ENCODE data around the gene TMA7B. TPM values are rescaled to one million over a fixed set of nuclear protein-coding genes. Genes with fewer than 3 reads are reported as not detected.

Gene TMA7B
- total RNA-seq, 1 donor from 2014 or later = not detected

- Mint-ChIP-seq H3K9me3 (no peaks in the 10 kb centered on the region), H3K36me3 (no peaks in the 10 kb centered on the region), H3K27me3 (peaks cover 29% of the 10 kb centered on the region), H3K27ac (no peak overlapping the region), H3K4me1 (ENCODE audit: unreplicated experiment) (peaks cover 10% of the 10 kb centered on the region), H3K4me3 (no peak overlapping the region)
- TF ChIP-seq, protein P1, sequence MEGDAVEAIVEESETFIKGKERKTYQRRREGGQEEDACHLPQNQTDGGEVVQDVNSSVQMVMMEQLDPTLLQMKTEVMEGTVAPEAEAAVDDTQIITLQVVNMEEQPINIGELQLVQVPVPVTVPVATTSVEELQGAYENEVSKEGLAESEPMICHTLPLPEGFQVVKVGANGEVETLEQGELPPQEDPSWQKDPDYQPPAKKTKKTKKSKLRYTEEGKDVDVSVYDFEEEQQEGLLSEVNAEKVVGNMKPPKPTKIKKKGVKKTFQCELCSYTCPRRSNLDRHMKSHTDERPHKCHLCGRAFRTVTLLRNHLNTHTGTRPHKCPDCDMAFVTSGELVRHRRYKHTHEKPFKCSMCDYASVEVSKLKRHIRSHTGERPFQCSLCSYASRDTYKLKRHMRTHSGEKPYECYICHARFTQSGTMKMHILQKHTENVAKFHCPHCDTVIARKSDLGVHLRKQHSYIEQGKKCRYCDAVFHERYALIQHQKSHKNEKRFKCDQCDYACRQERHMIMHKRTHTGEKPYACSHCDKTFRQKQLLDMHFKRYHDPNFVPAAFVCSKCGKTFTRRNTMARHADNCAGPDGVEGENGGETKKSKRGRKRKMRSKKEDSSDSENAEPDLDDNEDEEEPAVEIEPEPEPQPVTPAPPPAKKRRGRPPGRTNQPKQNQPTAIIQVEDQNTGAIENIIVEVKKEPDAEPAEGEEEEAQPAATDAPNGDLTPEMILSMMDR (conservative IDR thresholded peaks at IDR 0.05) = no peak
- DNase-seq (ENCODE audit: extremely low spot score, unreplicated experiment) = no peak
These were observed 44.9 kb upstream of the TMA7B start for GRCh38 chr22:39915295-39915726.

DNA sequence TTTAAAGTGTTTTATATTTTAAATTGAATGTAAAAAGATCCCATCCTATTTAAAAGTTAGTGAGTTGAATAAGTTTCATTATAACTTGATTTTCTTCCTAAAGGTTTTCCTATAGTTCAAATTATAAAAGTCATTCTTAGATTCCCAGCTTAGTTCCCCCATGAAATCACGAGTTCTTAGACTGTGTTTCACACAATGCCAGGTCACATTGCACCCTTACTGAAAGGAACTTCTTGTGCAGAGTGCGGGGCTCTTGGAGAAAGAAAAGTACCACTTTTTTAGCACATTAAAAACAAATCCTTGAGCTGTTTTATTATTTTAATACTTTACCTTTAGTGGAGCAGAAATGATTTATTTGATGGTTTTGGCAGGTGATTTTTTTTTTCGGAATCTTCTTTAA, 43.7 kb upstream of the TMA7B start:
- H3K36me3 Mint-ChIP-seq = no peaks in the 10 kb centered on the region
- no peaks in the 10 kb centered on the region for H3K9me3 Mint-ChIP-seq
- peaks cover 27% of the 10 kb centered on the region for H3K27me3 Mint-ChIP-seq
- peaks cover 13% of the 10 kb centered on the region for H3K4me1 Mint-ChIP-seq (ENCODE audit: unreplicated experiment)
- no peak overlapping the region for H3K27ac Mint-ChIP-seq
- no peak for DNase-seq (ENCODE audit: extremely low spot score, unreplicated experiment)
- H3K4me3 Mint-ChIP-seq = no peak overlapping the region
- TF ChIP-seq, protein P1 (conservative IDR thresholded peaks at IDR 0.05) = no peak

GRCh38 chr22:39917197-39917643, 43.0 kb upstream of the TMA7B start:
- Mint-ChIP-seq H3K27me3 (peaks cover 32% of the 10 kb centered on the region), H3K36me3 (no peaks in the 10 kb centered on the region), H3K4me3 (no peak overlapping the region), H3K27ac (no peak overlapping the region), H3K4me1 (ENCODE audit: unreplicated experiment) (peaks cover 13% of the 10 kb centered on the region), H3K9me3 (no peaks in the 10 kb centered on the region)
- TF ChIP-seq, protein P1 (conservative IDR thresholded peaks at IDR 0.05) = no peak
- DNase-seq (ENCODE audit: extremely low spot score, unreplicated experiment) = no peak

DNA sequence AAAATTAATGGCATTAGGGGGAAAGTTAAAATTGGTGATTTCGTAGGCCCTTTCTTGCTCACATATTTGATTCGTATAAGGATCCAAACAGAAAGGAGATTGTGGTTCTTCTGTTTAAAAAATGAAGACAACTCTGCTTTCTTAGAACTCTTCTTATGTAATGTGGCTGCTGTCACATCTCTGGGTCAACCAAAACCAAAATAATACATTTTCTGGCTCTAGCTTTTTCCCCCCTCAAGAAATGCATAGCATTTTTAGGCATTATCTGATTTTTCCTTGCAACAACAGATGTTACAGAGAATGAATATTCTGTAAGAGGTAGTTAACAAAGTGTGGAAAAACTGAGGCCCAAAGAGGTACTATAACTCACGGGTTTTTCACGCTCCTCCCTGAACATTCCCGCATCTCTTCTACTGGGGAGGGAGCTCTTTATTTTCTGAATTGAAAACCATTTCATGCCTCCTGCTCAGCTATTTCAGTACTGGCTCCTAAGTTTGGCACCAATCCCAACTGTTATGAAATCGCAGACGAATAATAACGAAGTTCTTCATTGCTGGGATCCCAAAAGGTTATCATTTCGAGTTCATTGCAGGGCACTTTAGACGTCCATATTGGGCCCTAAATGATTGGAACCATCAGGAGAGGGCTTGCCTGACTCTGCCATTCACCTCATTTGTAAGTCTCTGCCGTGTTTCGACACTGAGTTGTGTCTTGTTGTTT, 42.3 kb upstream of the TMA7B start:
- DNase-seq (ENCODE audit: extremely low spot score, unreplicated experiment) = no peak
- H3K4me1 Mint-ChIP-seq (ENCODE audit: unreplicated experiment) = peaks cover 13% of the 10 kb centered on the region

DNA sequence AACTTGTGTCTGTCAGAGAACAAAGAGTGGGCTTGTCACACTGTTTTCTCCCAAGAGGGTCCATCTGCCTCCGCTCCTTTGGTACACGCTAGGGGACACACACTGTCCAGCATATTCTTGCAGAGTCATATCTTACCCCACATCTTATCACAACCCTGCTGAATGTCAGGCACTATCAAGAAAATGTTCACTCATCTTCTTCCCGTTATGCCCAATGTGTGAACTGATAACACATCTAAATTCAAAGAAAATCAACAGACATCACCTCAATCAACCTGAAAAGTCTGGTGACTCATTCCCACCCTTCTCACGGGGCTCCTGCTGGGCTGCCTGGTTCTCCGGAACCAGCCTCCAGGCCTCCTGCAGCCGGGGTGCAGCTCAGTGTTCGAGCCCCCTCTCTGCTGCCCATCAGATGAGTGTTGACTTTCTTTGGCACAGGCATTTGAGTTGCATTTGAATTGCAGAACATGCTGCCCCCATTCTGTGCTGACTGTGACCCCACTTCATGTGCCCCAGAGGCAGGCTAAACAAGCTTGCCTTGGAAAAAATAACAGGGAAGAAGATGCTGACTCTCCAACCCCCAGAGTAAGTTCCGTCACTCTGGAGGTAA, 40.0 kb upstream of the TMA7B start:
- H3K27ac Mint-ChIP-seq = no peak overlapping the region
- no peaks in the 10 kb centered on the region for H3K9me3 Mint-ChIP-seq
- TF ChIP-seq, protein P1 (conservative IDR thresholded peaks at IDR 0.05) = no peak
- no peak overlapping the region for H3K4me3 Mint-ChIP-seq
- peaks cover 6% of the 10 kb centered on the region for H3K4me1 Mint-ChIP-seq (ENCODE audit: unreplicated experiment)
- no peaks in the 10 kb centered on the region for H3K36me3 Mint-ChIP-seq
- H3K27me3 Mint-ChIP-seq = peaks cover 29% of the 10 kb centered on the region
- no peak for DNase-seq (ENCODE audit: extremely low spot score, unreplicated experiment)

More for the DNA sequence above, 42.3 kb upstream of the TMA7B start:
- TF ChIP-seq, protein P1 (conservative IDR thresholded peaks at IDR 0.05) = no peak
- H3K9me3 Mint-ChIP-seq = no peaks in the 10 kb centered on the region
- H3K36me3 Mint-ChIP-seq = no peaks in the 10 kb centered on the region
- no peak overlapping the region for H3K27ac Mint-ChIP-seq
- H3K27me3 Mint-ChIP-seq = peaks cover 36% of the 10 kb centered on the region
- no peak overlapping the region for H3K4me3 Mint-ChIP-seq
